Measurements from ENCODE around the gene OR4X2.
"Not testable (repeated sequence)": the region's sequence is repeated elsewhere in the genome, so short reads cannot be mapped to it uniquely, and the experiment has no call there.

Gene OR4X2

GRCh38 chr11:48244804-48245203 lies at the start of gene OR4X2:
OR4X2 (plus strand) TSS chr11:48245104; CDS start chr11:48245104, 0 bp downstream.
- no peak for DNase-seq (ENCODE audit: low spot score)

GRCh38 chr11:48207881-48208280 lies 37.0 kb upstream of the OR4X2 start:
- DNase-seq (ENCODE audit: low spot score) = no peak

GRCh38 chr11:48210052-48210451 lies 34.9 kb upstream of the OR4X2 start:
- DNase-seq (ENCODE audit: low spot score) = peak; percentile 32

GRCh38 chr11:48216510-48216909 lies 28.4 kb upstream of the OR4X2 start, which contains the start of gene OR4B1:
OR4B1 (plus strand) TSS chr11:48216810; CDS start chr11:48216810, 0 bp downstream.
- DNase-seq (ENCODE audit: low spot score) = no peak

- DNase-seq (ENCODE audit: low spot score) = no peak
Observed at GRCh38 chr11:48228761-48229160, 16.1 kb upstream of the OR4X2 start.

- DNase-seq (ENCODE audit: low spot score) = not testable (repeated sequence)
Observed at GRCh38 chr11:48230057-48230456, 14.8 kb upstream of the OR4X2 start.

GRCh38 chr11:48237727-48238126 lies 7.2 kb upstream of the OR4X2 start:
- no peak for DNase-seq (ENCODE audit: low spot score)

- DNase-seq (ENCODE audit: low spot score) = no peak
Observed at GRCh38 chr11:48242501-48242900, 2.4 kb upstream of the OR4X2 start.

GRCh38 chr11:48248902-48249301 lies 4.0 kb downstream of the OR4X2 start:
- DNase-seq (ENCODE audit: low spot score) = no peak

GRCh38 chr11:48261600-48261999 lies 16.7 kb downstream of the OR4X2 start:
- DNase-seq (ENCODE audit: low spot score) = no peak

- no peak for DNase-seq (ENCODE audit: low spot score)
Observed at GRCh38 chr11:48263423-48263911, 18.6 kb downstream of the OR4X2 start, which contains the start of gene OR4X1. OR4X1 (plus strand) TSS chr11:48263861; CDS start chr11:48263861, 0 bp downstream.

GRCh38 chr11:48270621-48271020 lies 25.7 kb downstream of the OR4X2 start:
- DNase-seq (ENCODE audit: low spot score) = no peak

- DNase-seq (ENCODE audit: low spot score) = no peak
Observed at GRCh38 chr11:48272606-48273005, 27.7 kb downstream of the OR4X2 start.

All from COLO829 (cell line).